CD4-positive, alpha-beta T cell treated with Interleukin-15 for 1 hour (primary cell): Measurements from ENCODE around the gene MAP4K2.

Source experiments
- DNase-seq: peaks from one replicate; pipeline ENCODE4 v3.0.0-alpha.2; 2020

Gene MAP4K2

GRCh38 chr11:64753380-64754123 is 49.5 kb downstream of the MAP4K2 start:
- DNase-seq = no peak

GRCh38 chr11:64753019-64753379 is 50.0 kb downstream of the MAP4K2 start:
- no peak for DNase-seq

GRCh38 chr11:64752175-64752970 is 50.6 kb downstream of the MAP4K2 start:
- DNase-seq = no peak

- no peak for DNase-seq
Measured at GRCh38 chr11:64751580-64751979, 51.4 kb downstream of the MAP4K2 start.

GRCh38 chr11:64751136-64751535 is 51.9 kb downstream of the MAP4K2 start:
- DNase-seq = no peak

GRCh38 chr11:64750361-64751054 is 52.5 kb downstream of the MAP4K2 start:
- DNase-seq = no peak

GRCh38 chr11:64747961-64748665 is 54.9 kb downstream of the MAP4K2 start:
- no peak for DNase-seq

GRCh38 chr11:64746486-64746885 is 56.5 kb downstream of the MAP4K2 start:
- no peak for DNase-seq

GRCh38 chr11:64745521-64746328 is 57.3 kb downstream of the MAP4K2 start:
- DNase-seq = peak; percentile 84

- peak; percentile 94 for DNase-seq
Measured at GRCh38 chr11:64745189-64745520, 57.9 kb downstream of the MAP4K2 start.

- peak; percentile 49 for DNase-seq
Measured at GRCh38 chr11:64744544-64745188, 58.3 kb downstream of the MAP4K2 start.

GRCh38 chr11:64743591-64744543 is 59.1 kb downstream of the MAP4K2 start, which contains the start of gene RASGRP2:
Gene RASGRP2 (minus strand): TSS chr11:64744142. CDS start chr11:64742866, 1,276 bp downstream.
- DNase-seq = peak; percentile 89

GRCh38 chr11:64742889-64743590 is 60.0 kb downstream of the MAP4K2 start:
- DNase-seq = peak; percentile 73

- DNase-seq = no peak
Measured at GRCh38 chr11:64742087-64742888, 60.7 kb downstream of the MAP4K2 start.

GRCh38 chr11:64741375-64742086 is 61.5 kb downstream of the MAP4K2 start:
- DNase-seq = no peak

- DNase-seq = no peak
Measured at GRCh38 chr11:64739871-64740270, 63.1 kb downstream of the MAP4K2 start.

- DNase-seq = no peak
Measured at GRCh38 chr11:64736654-64737053, 66.4 kb downstream of the MAP4K2 start.

- no peak for DNase-seq
Measured at GRCh38 chr11:64735725-64736259, 67.2 kb downstream of the MAP4K2 start.
